GM18867 (cell line): ENCODE results near the gene GPR39.
A peak's percentile ranks its signal among the peaks of the same experiment; 100 is the strongest.

Source experiments
- ATAC-seq: cut with Tn5 transposase; IDR thresholded peaks from one replicate; pipeline ENCODE4 v1.9.1; 2021; ENCODE audit warnings: mild to moderate bottlenecking, moderate library complexity; ENCODE audit not compliant: unreplicated experiment

GPR39 gene

GRCh38 chr2:132559326-132559725 is 142.7 kb downstream of the GPR39 start:
- no peak for ATAC-seq

- no peak for ATAC-seq
Measured at GRCh38 chr2:132559921-132560320, 143.3 kb downstream of the GPR39 start.

- no peak for ATAC-seq
Measured at GRCh38 chr2:132560562-132560961, 144.0 kb downstream of the GPR39 start.

- no peak for ATAC-seq
Measured at GRCh38 chr2:132562245-132562644, 145.6 kb downstream of the GPR39 start.

GRCh38 chr2:132564065-132564464 is 147.5 kb downstream of the GPR39 start:
- ATAC-seq: no peak

- ATAC-seq: no peak
Measured at GRCh38 chr2:132566379-132566778, 149.8 kb downstream of the GPR39 start.

- no peak for ATAC-seq
Measured at GRCh38 chr2:132567682-132568081, 151.1 kb downstream of the GPR39 start.

GRCh38 chr2:132568656-132569055 is 152.1 kb downstream of the GPR39 start:
- ATAC-seq: no peak

- no peak for ATAC-seq
Measured at GRCh38 chr2:132573444-132574007, 156.9 kb downstream of the GPR39 start.

GRCh38 chr2:132577686-132578085 is 161.1 kb downstream of the GPR39 start:
- no peak for ATAC-seq

- ATAC-seq: no peak
Measured at GRCh38 chr2:132581591-132581990, 165.0 kb downstream of the GPR39 start.

- ATAC-seq: peak; percentile 86
Measured at GRCh38 chr2:132581991-132582738, 165.6 kb downstream of the GPR39 start.

- ATAC-seq: no peak
Measured at GRCh38 chr2:132583666-132584360, 167.2 kb downstream of the GPR39 start.

GRCh38 chr2:132584976-132585817 is 168.6 kb downstream of the GPR39 start:
- no peak for ATAC-seq

- ATAC-seq: no peak
Measured at GRCh38 chr2:132586101-132586511, 169.5 kb downstream of the GPR39 start.

- ATAC-seq: no peak
Measured at GRCh38 chr2:132586835-132587234, 170.2 kb downstream of the GPR39 start.

- ATAC-seq: no peak
Measured at GRCh38 chr2:132588576-132588975, 172.0 kb downstream of the GPR39 start.

- no peak for ATAC-seq
Measured at GRCh38 chr2:132589111-132589830, 172.7 kb downstream of the GPR39 start.

- ATAC-seq: no peak
Measured at GRCh38 chr2:132589966-132590365, 173.4 kb downstream of the GPR39 start.

GRCh38 chr2:132593171-132593570 is 176.6 kb downstream of the GPR39 start:
- no peak for ATAC-seq

GRCh38 chr2:132595186-132595585 is 178.6 kb downstream of the GPR39 start:
- no peak for ATAC-seq
